ENCODE data around the gene ABL1. TPM values are rescaled to one million over a fixed set of nuclear protein-coding genes. Genes with fewer than 3 reads are reported as not detected.

Gene ABL1
- polyA plus RNA-seq, 3 donors = 4.5 to 14.5 (median 8.0) TPM

DNA sequence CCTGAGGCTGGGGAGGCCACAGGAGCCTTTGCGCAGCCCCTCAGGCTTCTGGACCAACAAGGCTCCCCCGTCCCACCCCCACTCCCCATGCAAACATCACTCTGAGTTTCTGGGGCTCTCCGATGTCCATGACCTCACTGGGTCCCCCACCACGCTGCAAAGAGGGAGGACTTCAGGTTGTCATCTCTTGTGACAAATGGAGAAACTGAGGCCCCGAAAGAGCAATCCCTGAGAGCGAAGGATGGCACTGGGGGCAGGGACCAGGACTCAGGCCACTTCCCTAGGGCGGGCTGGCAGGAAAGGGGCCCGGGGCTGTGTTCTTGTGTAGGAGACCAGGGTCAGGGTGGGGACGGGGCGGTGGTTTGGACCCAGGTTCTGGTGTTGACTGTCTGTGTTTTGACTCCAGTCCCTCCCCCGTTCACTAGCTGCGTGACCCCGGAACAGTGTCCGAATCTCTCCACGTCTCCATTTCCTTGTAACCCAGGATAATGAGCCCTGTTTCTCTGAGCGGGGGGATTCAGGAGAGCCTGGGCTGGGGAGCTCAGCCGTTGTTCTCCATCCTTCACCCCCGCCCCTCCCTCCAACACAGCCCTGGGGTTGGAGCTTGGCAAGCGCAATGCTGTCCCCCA, 90.1 kb downstream of the ABL1 start:
- intact Hi-C loops (cut with micrococcal nuclease) = no loop called here
- DNase-seq = no peak
- Mint-ChIP-seq H3K27ac (no peak overlapping the region), H3K4me3 (no peak overlapping the region), H3K9me3 (peaks cover 0 to 3% (median 0%) of the 10 kb centered on the region in 7 donors), H3K36me3 (no peaks in the 10 kb centered on the region), H3K27me3 (ENCODE audit: low read depth in 3 of 3) (peaks cover 9 to 15% (median 12%) of the 10 kb centered on the region in 3 donors), H3K4me1 (no peaks in the 10 kb centered on the region)
- Histone ChIP-seq H3K4me2 (replicated peaks; ENCODE audit: extremely low read depth, low read length, poor library complexity, severe bottlenecking) (no peak overlapping the region), H2AFZ (ENCODE audit: insufficient read depth, low read depth, low read length, poor library complexity, severe bottlenecking) (no peak overlapping the region), H3K27me3 (ENCODE audit: control insufficient read depth in 2 of 2, insufficient read depth in 2 of 2, low read length in 2 of 2) (no peaks in the 10 kb centered on the region), H3K9ac (ENCODE audit: insufficient read depth, low read length, poor library complexity, severe bottlenecking) (no peak overlapping the region), H3K4me1 (ENCODE audit: control insufficient read depth in 1 of 2, insufficient read depth in 2 of 2, low read length in 2 of 2) (no peaks in the 10 kb centered on the region), H4K20me1 (ENCODE audit: insufficient read depth, low read length) (no peaks in the 10 kb centered on the region), H3K9me3 (replicated peaks in 1 of 2; ENCODE audit: control insufficient read depth in 1 of 2, insufficient read depth in 1 of 2, low read length in 2 of 2) (no peaks in the 10 kb centered on the region), H3K36me3 (replicated peaks in 1 of 2; ENCODE audit: control insufficient read depth in 1 of 2, insufficient read depth in 2 of 2, low read length in 2 of 2) (no peaks in the 10 kb centered on the region), H3K27ac (ENCODE audit: low read depth in 1 of 2, low read length in 2 of 2) (no peak overlapping the region), H3K4me3 (replicated peaks in 1 of 3; ENCODE audit: low read depth in 2 of 3, low read length in 3 of 3) (no peak overlapping the region), H3K79me2 (ENCODE audit: insufficient read depth, low read length) (no peaks in the 10 kb centered on the region)
- TF ChIP-seq, protein P1, sequence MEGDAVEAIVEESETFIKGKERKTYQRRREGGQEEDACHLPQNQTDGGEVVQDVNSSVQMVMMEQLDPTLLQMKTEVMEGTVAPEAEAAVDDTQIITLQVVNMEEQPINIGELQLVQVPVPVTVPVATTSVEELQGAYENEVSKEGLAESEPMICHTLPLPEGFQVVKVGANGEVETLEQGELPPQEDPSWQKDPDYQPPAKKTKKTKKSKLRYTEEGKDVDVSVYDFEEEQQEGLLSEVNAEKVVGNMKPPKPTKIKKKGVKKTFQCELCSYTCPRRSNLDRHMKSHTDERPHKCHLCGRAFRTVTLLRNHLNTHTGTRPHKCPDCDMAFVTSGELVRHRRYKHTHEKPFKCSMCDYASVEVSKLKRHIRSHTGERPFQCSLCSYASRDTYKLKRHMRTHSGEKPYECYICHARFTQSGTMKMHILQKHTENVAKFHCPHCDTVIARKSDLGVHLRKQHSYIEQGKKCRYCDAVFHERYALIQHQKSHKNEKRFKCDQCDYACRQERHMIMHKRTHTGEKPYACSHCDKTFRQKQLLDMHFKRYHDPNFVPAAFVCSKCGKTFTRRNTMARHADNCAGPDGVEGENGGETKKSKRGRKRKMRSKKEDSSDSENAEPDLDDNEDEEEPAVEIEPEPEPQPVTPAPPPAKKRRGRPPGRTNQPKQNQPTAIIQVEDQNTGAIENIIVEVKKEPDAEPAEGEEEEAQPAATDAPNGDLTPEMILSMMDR (IDR thresholded peaks at IDR 0.05) = no peak
- WGBS (ENCODE audit: insufficient coverage) = 90% methylated on average over 16 of the region's 19 CpGs

DNA sequence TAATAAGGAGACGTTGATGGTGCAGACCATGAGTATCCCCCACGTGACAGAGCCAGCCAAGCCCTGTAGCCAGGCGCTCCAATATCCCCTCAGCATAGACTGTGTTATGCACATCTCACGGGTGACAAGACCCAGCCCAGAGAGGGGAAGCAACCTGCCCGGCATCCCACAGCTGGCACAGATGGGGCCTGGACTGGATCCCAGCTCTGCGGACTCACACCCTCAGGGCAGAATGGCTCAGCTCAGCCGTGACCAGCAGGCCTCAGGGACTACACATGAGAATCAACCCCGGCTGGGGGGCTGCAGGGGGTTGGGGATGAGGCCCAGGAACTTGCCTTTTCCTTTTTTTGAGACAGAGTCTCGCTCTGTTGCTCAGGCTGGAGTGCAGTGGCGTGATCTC, 92.3 kb downstream of the ABL1 start:
- Histone ChIP-seq H3K9ac (ENCODE audit: insufficient read depth, low read length, poor library complexity, severe bottlenecking) (no peak overlapping the region), H3K4me1 (ENCODE audit: control insufficient read depth in 1 of 2, insufficient read depth in 2 of 2, low read length in 2 of 2) (no peaks in the 10 kb centered on the region), H4K20me1 (ENCODE audit: insufficient read depth, low read length) (no peaks in the 10 kb centered on the region), H3K4me3 (replicated peaks in 1 of 3; ENCODE audit: low read depth in 2 of 3, low read length in 3 of 3) (no peak overlapping the region), H3K27ac (ENCODE audit: low read depth in 1 of 2, low read length in 2 of 2) (no peak overlapping the region), H3K4me2 (replicated peaks; ENCODE audit: extremely low read depth, low read length, poor library complexity, severe bottlenecking) (no peak overlapping the region), H3K79me2 (ENCODE audit: insufficient read depth, low read length) (no peaks in the 10 kb centered on the region), H3K9me3 (replicated peaks in 1 of 2; ENCODE audit: control insufficient read depth in 1 of 2, insufficient read depth in 1 of 2, low read length in 2 of 2) (no peaks in the 10 kb centered on the region), H3K27me3 (ENCODE audit: control insufficient read depth in 2 of 2, insufficient read depth in 2 of 2, low read length in 2 of 2) (peaks cover 0 to 2% of the 10 kb centered on the region in 2 donors), H3K36me3 (replicated peaks in 1 of 2; ENCODE audit: control insufficient read depth in 1 of 2, insufficient read depth in 2 of 2, low read length in 2 of 2) (no peaks in the 10 kb centered on the region), H2AFZ (ENCODE audit: insufficient read depth, low read depth, low read length, poor library complexity, severe bottlenecking) (no peak overlapping the region)
- peaks cover 0 to 3% (median 0%) of the 10 kb centered on the region in 7 donors for H3K9me3 Mint-ChIP-seq
- no peaks in the 10 kb centered on the region for H3K4me1 Mint-ChIP-seq
- no peak overlapping the region for H3K4me3 Mint-ChIP-seq
- no peak overlapping the region for H3K27ac Mint-ChIP-seq
- intact Hi-C loops (cut with micrococcal nuclease) = no loop called here
- peaks cover 14 to 23% (median 15%) of the 10 kb centered on the region in 3 donors for H3K27me3 Mint-ChIP-seq (ENCODE audit: low read depth in 3 of 3)
- DNase-seq = no peak
- H3K36me3 Mint-ChIP-seq = no peaks in the 10 kb centered on the region
- TF ChIP-seq, protein P1 (IDR thresholded peaks at IDR 0.05) = no peak
- WGBS (ENCODE audit: insufficient coverage) = 95% methylated on average over 8 of the region's 10 CpGs
